ENCODE data around the gene GPBAR1. TPM values are rescaled to one million over a fixed set of nuclear protein-coding genes. Genes with fewer than 3 reads are reported as not detected.

The GPBAR1 gene
- total and polyA plus RNA-seq, 2 donors (not counting 1 experiment from before 2014, with no cell fraction given), result 0.66 to 0.81 TPM

DNA sequence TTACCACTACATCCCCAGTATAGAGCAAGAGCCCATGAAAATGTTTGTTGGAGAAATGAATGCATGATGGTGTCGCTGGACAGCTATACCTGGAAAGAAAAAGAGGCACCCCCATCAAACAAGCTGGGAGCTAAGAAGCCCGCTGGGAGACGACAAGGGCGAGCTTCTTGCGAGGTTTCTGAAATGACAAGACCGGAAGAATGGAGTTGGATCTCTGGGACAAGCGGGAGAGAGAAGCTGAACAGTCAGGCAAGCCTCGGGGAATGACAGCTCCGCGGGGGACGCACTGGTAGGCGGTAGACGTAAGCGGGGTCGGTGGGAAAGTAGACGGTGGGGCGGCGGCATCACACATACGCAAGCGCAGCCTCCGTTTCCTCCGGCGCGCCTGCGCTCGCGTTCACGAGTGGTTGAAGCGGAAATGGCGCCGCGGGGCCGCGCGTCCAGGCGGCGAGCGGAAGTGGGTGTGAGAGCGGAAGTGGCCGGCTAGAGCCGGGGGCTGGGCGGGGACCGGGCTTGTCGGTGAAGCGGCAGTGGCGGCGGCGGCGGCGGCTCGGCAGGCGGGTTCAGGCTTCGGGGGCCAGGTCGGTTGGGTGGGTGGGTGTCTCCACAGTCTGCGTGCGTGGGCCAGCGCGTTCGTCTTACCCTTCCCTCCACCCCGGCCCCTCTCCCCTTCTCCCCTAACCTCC is 44.0 kb upstream of the GPBAR1 start, which contains the start of gene ARPC2:
TSS of gene ARPC2 (plus strand) at position 516 of the 686 bp plus-strand sequence. CDS start 282 bp downstream, outside the sequence.
- intact Hi-C loops (cut with micrococcal nuclease), result loop anchor here (1.0 to 5.0 kb wide), 9 partner anchors 53 to 1170 kb away; partner anchors contain the start of genes AAMP, CNOT9, CNPPD1 and DNPEP
- H3K4me1 Mint-ChIP-seq, result peaks cover 43% of the 10 kb centered on the region
- TF ChIP-seq, protein P1, sequence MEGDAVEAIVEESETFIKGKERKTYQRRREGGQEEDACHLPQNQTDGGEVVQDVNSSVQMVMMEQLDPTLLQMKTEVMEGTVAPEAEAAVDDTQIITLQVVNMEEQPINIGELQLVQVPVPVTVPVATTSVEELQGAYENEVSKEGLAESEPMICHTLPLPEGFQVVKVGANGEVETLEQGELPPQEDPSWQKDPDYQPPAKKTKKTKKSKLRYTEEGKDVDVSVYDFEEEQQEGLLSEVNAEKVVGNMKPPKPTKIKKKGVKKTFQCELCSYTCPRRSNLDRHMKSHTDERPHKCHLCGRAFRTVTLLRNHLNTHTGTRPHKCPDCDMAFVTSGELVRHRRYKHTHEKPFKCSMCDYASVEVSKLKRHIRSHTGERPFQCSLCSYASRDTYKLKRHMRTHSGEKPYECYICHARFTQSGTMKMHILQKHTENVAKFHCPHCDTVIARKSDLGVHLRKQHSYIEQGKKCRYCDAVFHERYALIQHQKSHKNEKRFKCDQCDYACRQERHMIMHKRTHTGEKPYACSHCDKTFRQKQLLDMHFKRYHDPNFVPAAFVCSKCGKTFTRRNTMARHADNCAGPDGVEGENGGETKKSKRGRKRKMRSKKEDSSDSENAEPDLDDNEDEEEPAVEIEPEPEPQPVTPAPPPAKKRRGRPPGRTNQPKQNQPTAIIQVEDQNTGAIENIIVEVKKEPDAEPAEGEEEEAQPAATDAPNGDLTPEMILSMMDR (IDR thresholded peaks at IDR 0.05), result no peak
- no peak for TF ChIP-seq EZH2 (IDR thresholded peaks at IDR 0.05; ENCODE audit: borderline replicate concordance, insufficient read depth, low read depth, low read length, poor library complexity, severe bottlenecking)
- Histone ChIP-seq H4K20me1 (ENCODE audit: control insufficient read depth, insufficient read depth, low read length, poor library complexity, severe bottlenecking) (peaks cover 29% of the 10 kb centered on the region), H3K9ac (ENCODE audit: low read length) (peak within 1 kb of the TSS; percentile 100), H3K36me3 (replicated peaks in 1 of 2; ENCODE audit: control extremely low read depth in 1 of 2, control insufficient read depth in 1 of 2, extremely low read depth in 1 of 2, insufficient read depth in 2 of 2, low read length in 1 of 2) (peaks cover 0 to 13% of the 10 kb centered on the region in 2 experiments), H3K27ac (ENCODE audit: low read length in 2 of 2) (peak within 1 kb of the TSS; percentile 95 to 99), H3K9me3 (ENCODE audit: control extremely low read depth in 1 of 3, control insufficient read depth in 2 of 3, insufficient read depth in 1 of 3, low read length in 2 of 3) (no peaks in the 10 kb centered on the region), H3K27me3 (replicated peaks in 1 of 4; ENCODE audit: control extremely low read depth in 1 of 4, control insufficient read depth in 3 of 4, insufficient read depth in 4 of 4, low read length in 3 of 4) (no peaks in the 10 kb centered on the region), H3K4me2 (replicated peaks; ENCODE audit: low read depth, low read length, poor library complexity, severe bottlenecking) (peak within 1 kb of the TSS; percentile 79), H3K79me2 (ENCODE audit: control insufficient read depth, insufficient read depth, low read length) (peaks cover 66% of the 10 kb centered on the region), H2AFZ (ENCODE audit: insufficient read depth, low read depth, low read length, poor library complexity, severe bottlenecking) (peak within 1 kb of the TSS; percentile 82), H3K4me3 (ENCODE audit: control extremely low read depth in 1 of 5, extremely low read depth in 1 of 5, insufficient read depth in 1 of 5, low read depth in 2 of 5, low read length in 4 of 5) (peak within 1 kb of the TSS; percentile 93 to 99 (median 97)), H3K4me1 (ENCODE audit: control insufficient read depth in 2 of 2, insufficient read depth in 2 of 2, low read length in 2 of 2) (peaks cover 36 to 45% of the 10 kb centered on the region in 2 donors)
- WGBS (ENCODE audit: insufficient coverage), result under 1% methylated on average over 41 of the region's 60 CpGs
- H3K27me3 Mint-ChIP-seq, result no peaks in the 10 kb centered on the region
- H3K27ac Mint-ChIP-seq, result peak within 1 kb of the TSS; percentile 94
- H3K9me3 Mint-ChIP-seq (ENCODE audit: insufficient read depth), result no peaks in the 10 kb centered on the region
- ATAC-seq (ENCODE audit: low read depth) (peak; percentile 74), DNase-seq (peak; percentile 98)
- CTCF ChIA-PET, result interaction anchor here (0.7 to 1.9 kb wide), 9 partner anchors 8 to 180 kb away, joined by 3 to 16 read pairs (median 4); partner anchors contain the start of genes AAMP, CXCR1 and PNKD
- H3K4me3 Mint-ChIP-seq, result peak within 1 kb of the TSS; percentile 90
- POLR2A ChIA-PET, result interaction anchor here (0.6 to 2.8 kb wide), 2 partner anchors 53 to 57 kb away, joined by 6 to 11 read pairs; partner anchors contain the start of genes AAMP and PNKD
